ENCODE data around the gene PDE4B. TPM values are rescaled to one million over a fixed set of nuclear protein-coding genes. Genes with fewer than 3 reads are reported as not detected.

The PDE4B gene
- polyA plus RNA-seq, 1 donor (not counting 4 experiments of a cell fraction or from before 2014, with no cell fraction given) = 0.29 TPM

GRCh38 chr1:66247415-66248208, 454.9 kb downstream of the PDE4B start:
- dilution Hi-C loops (cut with MboI; ENCODE audit: extremely low pct_ligation_motif_present, low sequenced_read_pairs) = loop anchor here (25.0 kb wide), 1 partner anchor 260 kb away; no protein-coding TSS in a partner anchor
- FAIRE-seq = no peak
- H3K4me3 ChIP-seq (ENCODE audit: control insufficient read depth in 2 of 3, extremely low read depth in 1 of 3, insufficient read depth in 2 of 3, low read depth in 1 of 3, low read length in 3 of 3) = no peak overlapping the region

GRCh38 chr1:66248257-66248656, 455.6 kb downstream of the PDE4B start:
- no peak overlapping the region for H3K4me2 ChIP-seq (ENCODE audit: control insufficient read depth, extremely low read depth, insufficient read depth, low read depth, low read length)
- no peaks in the 10 kb centered on the region for H3K27me3 ChIP-seq (ENCODE audit: control insufficient read depth, extremely low read depth, insufficient read depth, low read length)
- DNase-seq (ENCODE audit: low read depth, low spot score) (no peak), FAIRE-seq (no peak)
- dilution Hi-C loops (cut with MboI; ENCODE audit: extremely low pct_ligation_motif_present, low sequenced_read_pairs) = loop anchor here (25.0 kb wide), 1 partner anchor 261 kb away; no protein-coding TSS in a partner anchor
- TF ChIP-seq EZH2 (IDR thresholded peaks at IDR 0.05; ENCODE audit: low read length) = no peak
- TF ChIP-seq CTCF (optimal IDR thresholded peaks at IDR 0.05 in 1 of 3, IDR thresholded peaks at IDR 0.05 in 1 of 3, conservative IDR thresholded peaks at IDR 0.05 in 1 of 3; ENCODE audit: extremely low read depth in 1 of 3, insufficient read depth in 2 of 3, low read length in 3 of 3) = no peak
- H2AFZ ChIP-seq (ENCODE audit: control insufficient read depth, low read length) = no peak overlapping the region
- H3K36me3 ChIP-seq (ENCODE audit: control insufficient read depth in 2 of 2, extremely low read depth in 1 of 2, insufficient read depth in 2 of 2, low read length in 2 of 2) = no peaks in the 10 kb centered on the region
- no peaks in the 10 kb centered on the region for H3K9me3 ChIP-seq (ENCODE audit: control insufficient read depth, low read depth, low read length)
- H3K9ac ChIP-seq (ENCODE audit: control insufficient read depth, extremely low read depth, insufficient read depth, low read length) = no peak overlapping the region
- H4K20me1 ChIP-seq (ENCODE audit: control insufficient read depth, extremely low read depth, insufficient read depth, low read length) = no peaks in the 10 kb centered on the region
- no peaks in the 10 kb centered on the region for H3K79me2 ChIP-seq (ENCODE audit: control insufficient read depth, insufficient read depth, low read length)
- peaks cover 8% of the 10 kb centered on the region for H3K4me1 ChIP-seq (ENCODE audit: control insufficient read depth, extremely low read depth, insufficient read depth, low read length)
- no peak overlapping the region for H3K27ac ChIP-seq (ENCODE audit: control insufficient read depth, insufficient read depth, low read length)
- H3K4me3 ChIP-seq (ENCODE audit: control insufficient read depth in 2 of 3, extremely low read depth in 1 of 3, insufficient read depth in 2 of 3, low read depth in 1 of 3, low read length in 3 of 3) = no peak overlapping the region
- H3K9me1 ChIP-seq (ENCODE audit: control insufficient read depth, extremely low read depth, insufficient read depth, low read length) = no peaks in the 10 kb centered on the region

More at GRCh38 chr1:66247415-66248208, 454.9 kb downstream of the PDE4B start:
- H3K27me3 ChIP-seq (ENCODE audit: control insufficient read depth, extremely low read depth, insufficient read depth, low read length) = no peaks in the 10 kb centered on the region
- H3K9me3 ChIP-seq (ENCODE audit: control insufficient read depth, low read depth, low read length) = no peaks in the 10 kb centered on the region
- H4K20me1 ChIP-seq (ENCODE audit: control insufficient read depth, extremely low read depth, insufficient read depth, low read length) = no peaks in the 10 kb centered on the region
- TF ChIP-seq CTCF (optimal IDR thresholded peaks at IDR 0.05 in 1 of 3, IDR thresholded peaks at IDR 0.05 in 1 of 3, conservative IDR thresholded peaks at IDR 0.05 in 1 of 3; ENCODE audit: extremely low read depth in 1 of 3, insufficient read depth in 2 of 3, low read length in 3 of 3) (no peak), EZH2 (IDR thresholded peaks at IDR 0.05; ENCODE audit: low read length) (no peak)
- H3K27ac ChIP-seq (ENCODE audit: control insufficient read depth, insufficient read depth, low read length) = no peak overlapping the region
- H2AFZ ChIP-seq (ENCODE audit: control insufficient read depth, low read length) = no peak overlapping the region
- no peak overlapping the region for H3K4me2 ChIP-seq (ENCODE audit: control insufficient read depth, extremely low read depth, insufficient read depth, low read depth, low read length)
- DNase-seq (ENCODE audit: low read depth, low spot score) = no peak
- peaks cover 13% of the 10 kb centered on the region for H3K4me1 ChIP-seq (ENCODE audit: control insufficient read depth, extremely low read depth, insufficient read depth, low read length)
- H3K36me3 ChIP-seq (ENCODE audit: control insufficient read depth in 2 of 2, extremely low read depth in 1 of 2, insufficient read depth in 2 of 2, low read length in 2 of 2) = no peaks in the 10 kb centered on the region
- H3K79me2 ChIP-seq (ENCODE audit: control insufficient read depth, insufficient read depth, low read length) = no peaks in the 10 kb centered on the region
- H3K9me1 ChIP-seq (ENCODE audit: control insufficient read depth, extremely low read depth, insufficient read depth, low read length) = no peaks in the 10 kb centered on the region
- H3K9ac ChIP-seq (ENCODE audit: control insufficient read depth, extremely low read depth, insufficient read depth, low read length) = no peak overlapping the region

Measured in keratinocyte (primary cell).